Uterus (tissue), 2 donors: ENCODE results near the gene ATP23.
A peak's percentile ranks its signal among the peaks of the same experiment; 100 is the strongest.

Experiments
- CTCF ChIP-seq, 4 experiments: fragments of 200-600 bp in 2 of 4; fragments of 450-650 bp in 2 of 4; sonication (generic) in 2 of 4; IDR thresholded peaks; one replicate each; pipeline ENCODE4 v1.5.1; 2016 to 2019; ENCODE audit warnings: antibody characterized with exemption in 4 of 4, mild to moderate bottlenecking in 2 of 4, moderate library complexity in 1 of 4
- POLR2A ChIP-seq, 2 donors: fragments of 450-650 bp; IDR thresholded peaks; one replicate each; pipeline ENCODE4 v1.6.1; 2016; ENCODE audit warnings: antibody characterized with exemption in 2 of 2, mild to moderate bottlenecking in 1 of 2, moderate library complexity in 1 of 2

DNA sequence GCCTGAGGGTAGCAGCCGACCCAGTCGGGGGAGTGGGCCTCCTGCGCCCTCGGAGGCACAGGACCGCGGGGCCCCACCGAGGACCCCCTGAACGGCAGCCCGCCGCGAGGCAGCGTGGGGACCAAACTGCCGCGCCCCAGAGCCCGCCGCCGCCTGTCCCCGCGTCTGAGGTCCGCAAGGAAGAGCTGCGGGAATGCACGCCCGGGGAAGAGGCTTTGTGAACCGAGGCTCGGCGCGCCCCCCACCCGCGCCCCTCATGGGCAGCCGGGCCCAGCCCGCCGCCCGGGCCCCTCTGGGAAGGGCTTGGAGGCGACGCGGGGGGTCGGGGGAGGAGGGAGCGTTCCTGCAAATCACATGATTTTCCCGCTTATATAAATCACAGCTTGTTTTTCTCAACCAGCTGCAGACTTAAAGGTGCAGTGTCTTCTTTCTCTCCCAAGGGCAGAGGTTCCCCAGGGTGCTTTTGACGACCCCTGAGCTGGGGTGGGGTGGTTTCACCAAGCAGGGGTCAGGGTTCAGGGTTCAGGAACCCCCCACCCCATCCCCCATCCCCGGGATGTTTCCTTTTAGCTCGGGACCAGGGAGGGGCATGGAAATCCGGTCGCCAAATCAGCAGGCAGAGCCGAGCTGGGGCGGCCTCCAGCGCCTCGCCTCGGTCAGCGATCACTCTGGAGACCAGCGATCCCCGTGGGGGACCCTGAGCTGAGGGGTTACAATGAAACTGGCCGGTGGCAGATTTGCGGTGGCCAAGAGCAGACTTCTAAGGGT is 44.7 kb upstream of the ATP23 start:
- peak; percentile 52 to 70 (median 66) for TF ChIP-seq CTCF (IDR thresholded peaks at IDR 0.05)
- peak; percentile 72 to 85 for TF ChIP-seq POLR2A (IDR thresholded peaks at IDR 0.05)
